WTC11 (cell line): ENCODE measurements around the gene VEGFB. TPM values are rescaled to one million over a fixed set of nuclear protein-coding genes. Genes with fewer than 3 reads are reported as not detected.

Source experiments
- CBFB ChIP-seq: sonication (generic); formaldehyde crosslinking; IDR thresholded peaks from 2 replicates; pipeline ENCODE4 v1.8.1; 2022; ENCODE audit warnings: mild to moderate bottlenecking, low read depth, missing genetic modification reagents
- ESRRA ChIP-seq: sonication (generic); formaldehyde crosslinking; IDR thresholded peaks from 2 replicates; pipeline ENCODE4 v1.8.1; 2022; ENCODE audit warnings: mild to moderate bottlenecking, missing genetic modification reagents, borderline replicate concordance
- GRHL2 ChIP-seq: fragments of 250-450 bp; sonication (Bioruptor Pico); IDR thresholded peaks from 2 replicates; pipeline ENCODE4 v1.8.0; 2022; ENCODE audit warnings: mild to moderate bottlenecking, moderate library complexity; ENCODE audit not compliant: insufficient replicate concordance, severe bottlenecking
- NFYB ChIP-seq: sonication (generic); formaldehyde crosslinking; conservative IDR thresholded peaks from 2 replicates; pipeline ENCODE4 v1.8.0; 2022; ENCODE audit warnings: low read depth, missing genetic modification reagents
- NR1H2 ChIP-seq: sonication (generic); formaldehyde crosslinking; IDR thresholded peaks from 2 replicates; pipeline ENCODE4 v1.9.0; 2021; ENCODE audit warnings: mild to moderate bottlenecking, moderate library complexity, missing genetic modification reagents
- PRRX2 ChIP-seq: fragments of 250-450 bp; sonication (Bioruptor Pico); IDR thresholded peaks from 2 replicates; pipeline ENCODE4 v1.8.0; 2021; ENCODE audit warnings: mild to moderate bottlenecking
- RELA ChIP-seq: sonication (generic); formaldehyde crosslinking; IDR thresholded peaks from 2 replicates; pipeline ENCODE4 v1.8.1; 2022; ENCODE audit warnings: missing genetic modification reagents, mild to moderate bottlenecking, borderline replicate concordance
- TEAD1 ChIP-seq: sonication (generic); formaldehyde crosslinking; IDR thresholded peaks from 2 replicates; pipeline ENCODE4 v1.8.0; 2022; ENCODE audit warnings: mild to moderate bottlenecking, missing genetic modification reagents
- TP53 ChIP-seq: sonication (generic); formaldehyde crosslinking; IDR thresholded peaks from 2 replicates; pipeline ENCODE4 v1.8.1; 2023; ENCODE audit warnings: mild to moderate bottlenecking, missing genetic modification reagents
- ZBTB21 ChIP-seq: sonication (generic); formaldehyde crosslinking; IDR thresholded peaks from 2 replicates; pipeline ENCODE4 v1.8.1; 2023; ENCODE audit warnings: mild to moderate bottlenecking, missing genetic modification reagents, borderline replicate concordance
- ZNF219 ChIP-seq: sonication (generic); formaldehyde crosslinking; IDR thresholded peaks from 2 replicates; pipeline ENCODE4 v1.8.0; 2023; ENCODE audit warnings: missing genetic modification reagents, mild to moderate bottlenecking, borderline replicate concordance
- ZNF263 ChIP-seq: sonication (generic); formaldehyde crosslinking; IDR thresholded peaks from 2 replicates; pipeline ENCODE4 v1.8.1; 2022; ENCODE audit warnings: low read depth, mild to moderate bottlenecking, moderate library complexity, missing genetic modification reagents
- total RNA-seq: library from RNA; stranded (reverse); gene quantifications from 3 replicates; pipeline ENCODE4 v1.2.3, GENCODE V29; 2021
- TF ChIP-seq, protein P1 (sequence below): sonication (generic); formaldehyde crosslinking; IDR thresholded peaks from 2 replicates; pipeline ENCODE4 v1.8.0; 2022; ENCODE audit warnings: mild to moderate bottlenecking, missing genetic modification reagents
- TF ChIP-seq, protein P2 (sequence below): fragments of 250-450 bp; sonication (Bioruptor Pico); IDR thresholded peaks from 2 replicates; pipeline ENCODE4 v1.9.0; 2021; ENCODE audit warnings: mild to moderate bottlenecking
- TF ChIP-seq, protein P3 (sequence below): sonication (generic); formaldehyde crosslinking; IDR thresholded peaks from 2 replicates; pipeline ENCODE4 v1.8.1; 2023; ENCODE audit warnings: mild to moderate bottlenecking, missing genetic modification reagents, moderate library complexity
- TF ChIP-seq, protein P4 (sequence below): sonication (generic); formaldehyde crosslinking; IDR thresholded peaks from 2 replicates; pipeline ENCODE4 v1.8.1; 2022; ENCODE audit warnings: missing genetic modification reagents, borderline replicate concordance
- TF ChIP-seq, protein P5 (sequence below): sonication (generic); formaldehyde crosslinking; IDR thresholded peaks from 2 replicates; pipeline ENCODE4 v1.8.1; 2022; ENCODE audit warnings: low read depth, mild to moderate bottlenecking, moderate library complexity, missing genetic modification reagents, borderline replicate concordance
- TF ChIP-seq, protein P6 (sequence below): sonication (generic); formaldehyde crosslinking; IDR thresholded peaks from 2 replicates; pipeline ENCODE4 v1.8.1; 2022; ENCODE audit warnings: mild to moderate bottlenecking, missing genetic modification reagents, moderate library complexity, borderline replicate concordance
- TF ChIP-seq, protein P7 (sequence below): sonication (generic); formaldehyde crosslinking; IDR thresholded peaks from 2 replicates; pipeline ENCODE4 v1.8.1; 2023; ENCODE audit warnings: mild to moderate bottlenecking, missing genetic modification reagents
- TF ChIP-seq, protein P8 (sequence below): sonication (generic); formaldehyde crosslinking; IDR thresholded peaks from 2 replicates; pipeline ENCODE4 v1.8.0; 2022; ENCODE audit warnings: mild to moderate bottlenecking, missing genetic modification reagents
- TF ChIP-seq, protein P9 (sequence below): sonication (generic); formaldehyde crosslinking; IDR thresholded peaks from 2 replicates; pipeline ENCODE4 v1.8.1; 2022; ENCODE audit warnings: mild to moderate bottlenecking, moderate library complexity, missing genetic modification reagents
- TF ChIP-seq, protein P10 (sequence below): sonication (generic); formaldehyde crosslinking; IDR thresholded peaks from 2 replicates; pipeline ENCODE4 v1.8.1; 2022; ENCODE audit warnings: low read depth, missing genetic modification reagents, borderline replicate concordance

VEGFB gene
- total RNA-seq, 1 experiment from 2014 or later = 51.7 TPM

DNA sequence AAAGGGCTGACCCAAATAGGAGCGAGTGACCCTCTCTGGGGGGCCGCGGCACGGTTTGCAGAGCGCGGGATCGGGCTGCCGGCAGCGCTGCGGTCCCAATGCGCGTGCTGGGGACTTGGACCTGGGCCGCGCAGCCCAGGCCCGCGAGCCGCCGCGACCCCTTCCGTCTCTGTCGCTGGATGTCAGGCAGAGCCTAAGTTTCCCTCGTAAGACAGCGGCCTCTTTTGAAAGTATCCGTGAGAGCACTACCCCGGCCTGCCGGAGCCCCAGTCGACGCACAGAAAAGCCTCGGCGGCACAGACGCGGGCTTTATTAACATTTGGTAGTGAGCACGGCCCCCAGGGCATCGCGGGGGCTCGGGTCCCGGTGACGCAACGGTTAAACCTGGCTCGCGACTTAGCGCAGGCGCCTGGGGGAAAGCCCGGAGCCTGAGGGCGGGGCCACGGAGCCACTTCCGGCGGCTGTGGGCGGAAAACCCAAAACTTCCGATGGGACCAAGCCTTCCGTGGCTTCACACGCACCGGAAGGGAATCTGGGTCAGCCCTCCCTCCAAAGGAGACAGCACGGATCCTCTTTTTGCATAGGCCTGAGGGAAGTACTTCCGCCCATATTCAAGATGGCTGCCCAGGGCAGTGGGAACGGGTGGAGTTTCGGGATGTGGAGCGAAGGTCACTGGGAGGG, 35.3 kb downstream of the VEGFB start (continued):
- TF ChIP-seq, protein P1, sequence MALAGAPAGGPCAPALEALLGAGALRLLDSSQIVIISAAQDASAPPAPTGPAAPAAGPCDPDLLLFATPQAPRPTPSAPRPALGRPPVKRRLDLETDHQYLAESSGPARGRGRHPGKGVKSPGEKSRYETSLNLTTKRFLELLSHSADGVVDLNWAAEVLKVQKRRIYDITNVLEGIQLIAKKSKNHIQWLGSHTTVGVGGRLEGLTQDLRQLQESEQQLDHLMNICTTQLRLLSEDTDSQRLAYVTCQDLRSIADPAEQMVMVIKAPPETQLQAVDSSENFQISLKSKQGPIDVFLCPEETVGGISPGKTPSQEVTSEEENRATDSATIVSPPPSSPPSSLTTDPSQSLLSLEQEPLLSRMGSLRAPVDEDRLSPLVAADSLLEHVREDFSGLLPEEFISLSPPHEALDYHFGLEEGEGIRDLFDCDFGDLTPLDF (CRISPR knock-in tag) = no peak
- TF ChIP-seq GRHL2 (CRISPR knock-in tag) (no peak), TP53 (CRISPR knock-in tag) (no peak), ZBTB21 (CRISPR knock-in tag) (no peak), CBFB (CRISPR knock-in tag) (0 out of 2 replicates have a peak, but pooled peaks have one; percentile 41), ZNF263 (CRISPR knock-in tag) (no peak), RELA (no peak), PRRX2 (CRISPR knock-in tag) (peak; percentile 76), TEAD1 (CRISPR knock-in tag) (peak; percentile 89; the same call in 1 of the 2 replicates), ZNF219 (CRISPR knock-in tag) (no peak), NFYB (CRISPR knock-in tag) (0 out of 2 replicates have a peak, but pooled peaks have one; percentile 31), NR1H2 (CRISPR knock-in tag) (no peak), ESRRA (no peak; the same call in 1 of the 2 replicates)
- TF ChIP-seq, protein P2, sequence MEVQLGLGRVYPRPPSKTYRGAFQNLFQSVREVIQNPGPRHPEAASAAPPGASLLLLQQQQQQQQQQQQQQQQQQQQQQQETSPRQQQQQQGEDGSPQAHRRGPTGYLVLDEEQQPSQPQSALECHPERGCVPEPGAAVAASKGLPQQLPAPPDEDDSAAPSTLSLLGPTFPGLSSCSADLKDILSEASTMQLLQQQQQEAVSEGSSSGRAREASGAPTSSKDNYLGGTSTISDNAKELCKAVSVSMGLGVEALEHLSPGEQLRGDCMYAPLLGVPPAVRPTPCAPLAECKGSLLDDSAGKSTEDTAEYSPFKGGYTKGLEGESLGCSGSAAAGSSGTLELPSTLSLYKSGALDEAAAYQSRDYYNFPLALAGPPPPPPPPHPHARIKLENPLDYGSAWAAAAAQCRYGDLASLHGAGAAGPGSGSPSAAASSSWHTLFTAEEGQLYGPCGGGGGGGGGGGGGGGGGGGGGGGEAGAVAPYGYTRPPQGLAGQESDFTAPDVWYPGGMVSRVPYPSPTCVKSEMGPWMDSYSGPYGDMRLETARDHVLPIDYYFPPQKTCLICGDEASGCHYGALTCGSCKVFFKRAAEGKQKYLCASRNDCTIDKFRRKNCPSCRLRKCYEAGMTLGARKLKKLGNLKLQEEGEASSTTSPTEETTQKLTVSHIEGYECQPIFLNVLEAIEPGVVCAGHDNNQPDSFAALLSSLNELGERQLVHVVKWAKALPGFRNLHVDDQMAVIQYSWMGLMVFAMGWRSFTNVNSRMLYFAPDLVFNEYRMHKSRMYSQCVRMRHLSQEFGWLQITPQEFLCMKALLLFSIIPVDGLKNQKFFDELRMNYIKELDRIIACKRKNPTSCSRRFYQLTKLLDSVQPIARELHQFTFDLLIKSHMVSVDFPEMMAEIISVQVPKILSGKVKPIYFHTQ (CRISPR knock-in tag) = no peak
- TF ChIP-seq, protein P3, sequence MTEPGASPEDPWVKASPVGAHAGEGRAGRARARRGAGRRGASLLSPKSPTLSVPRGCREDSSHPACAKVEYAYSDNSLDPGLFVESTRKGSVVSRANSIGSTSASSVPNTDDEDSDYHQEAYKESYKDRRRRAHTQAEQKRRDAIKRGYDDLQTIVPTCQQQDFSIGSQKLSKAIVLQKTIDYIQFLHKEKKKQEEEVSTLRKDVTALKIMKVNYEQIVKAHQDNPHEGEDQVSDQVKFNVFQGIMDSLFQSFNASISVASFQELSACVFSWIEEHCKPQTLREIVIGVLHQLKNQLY = 0 out of 2 replicates have a peak, but pooled peaks have one; percentile 88
- TF ChIP-seq, protein P4, sequence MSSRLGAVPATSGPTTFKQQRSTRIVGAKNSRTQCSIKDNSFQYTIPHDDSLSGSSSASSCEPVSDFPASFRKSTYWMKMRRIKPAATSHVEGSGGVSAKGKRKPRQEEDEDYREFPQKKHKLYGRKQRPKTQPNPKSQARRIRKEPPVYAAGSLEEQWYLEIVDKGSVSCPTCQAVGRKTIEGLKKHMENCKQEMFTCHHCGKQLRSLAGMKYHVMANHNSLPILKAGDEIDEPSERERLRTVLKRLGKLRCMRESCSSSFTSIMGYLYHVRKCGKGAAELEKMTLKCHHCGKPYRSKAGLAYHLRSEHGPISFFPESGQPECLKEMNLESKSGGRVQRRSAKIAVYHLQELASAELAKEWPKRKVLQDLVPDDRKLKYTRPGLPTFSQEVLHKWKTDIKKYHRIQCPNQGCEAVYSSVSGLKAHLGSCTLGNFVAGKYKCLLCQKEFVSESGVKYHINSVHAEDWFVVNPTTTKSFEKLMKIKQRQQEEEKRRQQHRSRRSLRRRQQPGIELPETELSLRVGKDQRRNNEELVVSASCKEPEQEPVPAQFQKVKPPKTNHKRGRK = no peak
- TF ChIP-seq, protein P5, sequence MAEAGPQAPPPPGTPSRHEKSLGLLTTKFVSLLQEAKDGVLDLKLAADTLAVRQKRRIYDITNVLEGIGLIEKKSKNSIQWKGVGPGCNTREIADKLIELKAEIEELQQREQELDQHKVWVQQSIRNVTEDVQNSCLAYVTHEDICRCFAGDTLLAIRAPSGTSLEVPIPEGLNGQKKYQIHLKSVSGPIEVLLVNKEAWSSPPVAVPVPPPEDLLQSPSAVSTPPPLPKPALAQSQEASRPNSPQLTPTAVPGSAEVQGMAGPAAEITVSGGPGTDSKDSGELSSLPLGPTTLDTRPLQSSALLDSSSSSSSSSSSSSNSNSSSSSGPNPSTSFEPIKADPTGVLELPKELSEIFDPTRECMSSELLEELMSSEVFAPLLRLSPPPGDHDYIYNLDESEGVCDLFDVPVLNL (CRISPR knock-in tag) = 0 out of 2 replicates have a peak, but pooled peaks have one; percentile 1
- TF ChIP-seq, protein P6, sequence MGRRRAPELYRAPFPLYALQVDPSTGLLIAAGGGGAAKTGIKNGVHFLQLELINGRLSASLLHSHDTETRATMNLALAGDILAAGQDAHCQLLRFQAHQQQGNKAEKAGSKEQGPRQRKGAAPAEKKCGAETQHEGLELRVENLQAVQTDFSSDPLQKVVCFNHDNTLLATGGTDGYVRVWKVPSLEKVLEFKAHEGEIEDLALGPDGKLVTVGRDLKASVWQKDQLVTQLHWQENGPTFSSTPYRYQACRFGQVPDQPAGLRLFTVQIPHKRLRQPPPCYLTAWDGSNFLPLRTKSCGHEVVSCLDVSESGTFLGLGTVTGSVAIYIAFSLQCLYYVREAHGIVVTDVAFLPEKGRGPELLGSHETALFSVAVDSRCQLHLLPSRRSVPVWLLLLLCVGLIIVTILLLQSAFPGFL (CRISPR knock-in tag) = no peak
- TF ChIP-seq, protein P7, sequence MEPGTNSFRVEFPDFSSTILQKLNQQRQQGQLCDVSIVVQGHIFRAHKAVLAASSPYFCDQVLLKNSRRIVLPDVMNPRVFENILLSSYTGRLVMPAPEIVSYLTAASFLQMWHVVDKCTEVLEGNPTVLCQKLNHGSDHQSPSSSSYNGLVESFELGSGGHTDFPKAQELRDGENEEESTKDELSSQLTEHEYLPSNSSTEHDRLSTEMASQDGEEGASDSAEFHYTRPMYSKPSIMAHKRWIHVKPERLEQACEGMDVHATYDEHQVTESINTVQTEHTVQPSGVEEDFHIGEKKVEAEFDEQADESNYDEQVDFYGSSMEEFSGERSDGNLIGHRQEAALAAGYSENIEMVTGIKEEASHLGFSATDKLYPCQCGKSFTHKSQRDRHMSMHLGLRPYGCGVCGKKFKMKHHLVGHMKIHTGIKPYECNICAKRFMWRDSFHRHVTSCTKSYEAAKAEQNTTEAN (CRISPR knock-in tag) = peak; percentile 99
- TF ChIP-seq, protein P8, sequence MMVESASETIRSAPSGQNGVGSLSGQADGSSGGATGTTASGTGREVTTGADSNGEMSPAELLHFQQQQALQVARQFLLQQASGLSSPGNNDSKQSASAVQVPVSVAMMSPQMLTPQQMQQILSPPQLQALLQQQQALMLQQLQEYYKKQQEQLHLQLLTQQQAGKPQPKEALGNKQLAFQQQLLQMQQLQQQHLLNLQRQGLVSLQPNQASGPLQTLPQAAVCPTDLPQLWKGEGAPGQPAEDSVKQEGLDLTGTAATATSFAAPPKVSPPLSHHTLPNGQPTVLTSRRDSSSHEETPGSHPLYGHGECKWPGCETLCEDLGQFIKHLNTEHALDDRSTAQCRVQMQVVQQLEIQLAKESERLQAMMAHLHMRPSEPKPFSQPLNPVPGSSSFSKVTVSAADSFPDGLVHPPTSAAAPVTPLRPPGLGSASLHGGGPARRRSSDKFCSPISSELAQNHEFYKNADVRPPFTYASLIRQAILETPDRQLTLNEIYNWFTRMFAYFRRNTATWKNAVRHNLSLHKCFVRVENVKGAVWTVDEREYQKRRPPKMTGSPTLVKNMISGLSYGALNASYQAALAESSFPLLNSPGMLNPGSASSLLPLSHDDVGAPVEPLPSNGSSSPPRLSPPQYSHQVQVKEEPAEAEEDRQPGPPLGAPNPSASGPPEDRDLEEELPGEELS (CRISPR knock-in tag) = no peak; the same call in 1 of the 2 replicates
- TF ChIP-seq, protein P9, sequence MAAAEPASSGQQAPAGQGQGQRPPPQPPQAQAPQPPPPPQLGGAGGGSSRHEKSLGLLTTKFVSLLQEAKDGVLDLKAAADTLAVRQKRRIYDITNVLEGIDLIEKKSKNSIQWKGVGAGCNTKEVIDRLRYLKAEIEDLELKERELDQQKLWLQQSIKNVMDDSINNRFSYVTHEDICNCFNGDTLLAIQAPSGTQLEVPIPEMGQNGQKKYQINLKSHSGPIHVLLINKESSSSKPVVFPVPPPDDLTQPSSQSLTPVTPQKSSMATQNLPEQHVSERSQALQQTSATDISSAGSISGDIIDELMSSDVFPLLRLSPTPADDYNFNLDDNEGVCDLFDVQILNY = 0 out of 2 replicates have a peak, but pooled peaks have one; percentile 76
- TF ChIP-seq, protein P10, sequence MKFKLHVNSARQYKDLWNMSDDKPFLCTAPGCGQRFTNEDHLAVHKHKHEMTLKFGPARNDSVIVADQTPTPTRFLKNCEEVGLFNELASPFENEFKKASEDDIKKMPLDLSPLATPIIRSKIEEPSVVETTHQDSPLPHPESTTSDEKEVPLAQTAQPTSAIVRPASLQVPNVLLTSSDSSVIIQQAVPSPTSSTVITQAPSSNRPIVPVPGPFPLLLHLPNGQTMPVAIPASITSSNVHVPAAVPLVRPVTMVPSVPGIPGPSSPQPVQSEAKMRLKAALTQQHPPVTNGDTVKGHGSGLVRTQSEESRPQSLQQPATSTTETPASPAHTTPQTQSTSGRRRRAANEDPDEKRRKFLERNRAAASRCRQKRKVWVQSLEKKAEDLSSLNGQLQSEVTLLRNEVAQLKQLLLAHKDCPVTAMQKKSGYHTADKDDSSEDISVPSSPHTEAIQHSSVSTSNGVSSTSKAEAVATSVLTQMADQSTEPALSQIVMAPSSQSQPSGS (CRISPR knock-in tag) = no peak
